DND-41 (cell line): ENCODE data around the gene LINC01488.

ENCODE experiments used
- ATAC-seq: fragments of 200-7000 bp; cut with Tn5 transposase; 3 replicates; pipeline ENCODE4 v1.9.1; 2021; ENCODE audit warnings: low read depth; ENCODE audit not compliant: insufficient read depth
- DNase-seq: peaks from one replicate; pipeline ENCODE4 v3.0.0-alpha.2; 2020
- H2AFZ ChIP-seq: 2 replicates; pipeline ENCODE4 v1.6.0; 2012; ENCODE audit warnings: low read depth, low read length
- H3K27ac ChIP-seq: 2 replicates; pipeline ENCODE4 v1.5.1; 2012; ENCODE audit warnings: low read length, inconsistent platforms
- H3K27me3 ChIP-seq: fragments of 200-600 bp; sonication (generic); 2 replicates; pipeline ENCODE4 v1.6.0; 2012; ENCODE audit warnings: low read length, mild to moderate bottlenecking, inconsistent platforms; ENCODE audit not compliant: insufficient read depth, poor library complexity
- H3K36me3 ChIP-seq: 2 replicates; pipeline ENCODE4 v1.5.1; 2012; ENCODE audit warnings: low read length, inconsistent platforms; ENCODE audit not compliant: insufficient read depth
- H3K4me1 ChIP-seq: 2 replicates; pipeline ENCODE4 v1.5.1; 2012; ENCODE audit warnings: mild to moderate bottlenecking, low read length; ENCODE audit not compliant: insufficient read depth
- H3K4me2 ChIP-seq: 2 replicates; pipeline ENCODE4 v1.6.0; 2012; ENCODE audit warnings: mild to moderate bottlenecking, moderate library complexity, low read length, inconsistent platforms; ENCODE audit not compliant: insufficient read depth
- H3K4me3 ChIP-seq, 2 experiments: fragments of 200-600 bp in 1 of 2; shearing (Covaris generic) in 1 of 2; 2 replicates each; pipeline ENCODE4 v1.5.1; 2012 to 2016; ENCODE audit warnings: inconsistent platforms in 2 of 2, low read length in 2 of 2, mild to moderate bottlenecking in 2 of 2, low read depth in 1 of 2, moderate library complexity in 1 of 2
- H3K79me2 ChIP-seq: 2 replicates; pipeline ENCODE4 v1.6.0; 2012; ENCODE audit warnings: low read length, inconsistent platforms; ENCODE audit not compliant: insufficient read depth
- H3K9ac ChIP-seq: 2 replicates; pipeline ENCODE4 v1.6.0; 2012; ENCODE audit warnings: low read depth, mild to moderate bottlenecking, inconsistent platforms, low read length, moderate library complexity
- H3K9me3 ChIP-seq: 2 replicates; pipeline ENCODE4 v1.5.1; 2012; ENCODE audit warnings: low read length, moderate library complexity, mild to moderate bottlenecking, inconsistent platforms; ENCODE audit not compliant: insufficient read depth, severe bottlenecking
- H4K20me1 ChIP-seq: 2 replicates; pipeline ENCODE4 v1.6.0; 2012; ENCODE audit warnings: low read length; ENCODE audit not compliant: insufficient read depth
- CTCF ChIP-seq: IDR thresholded peaks from 2 replicates; pipeline ENCODE4 v1.5.1; 2012; ENCODE audit warnings: borderline replicate concordance, low read length, moderate library complexity, mild to moderate bottlenecking; ENCODE audit not compliant: poor library complexity, severe bottlenecking; ENCODE audit errors: extremely low read depth
- EZH2 ChIP-seq: IDR thresholded peaks from 3 replicates; pipeline ENCODE4 v1.6.1; 2012; ENCODE audit warnings: borderline replicate concordance, low read depth, mild to moderate bottlenecking, moderate library complexity, low read length, inconsistent platforms; ENCODE audit not compliant: severe bottlenecking

The LINC01488 gene

DNA sequence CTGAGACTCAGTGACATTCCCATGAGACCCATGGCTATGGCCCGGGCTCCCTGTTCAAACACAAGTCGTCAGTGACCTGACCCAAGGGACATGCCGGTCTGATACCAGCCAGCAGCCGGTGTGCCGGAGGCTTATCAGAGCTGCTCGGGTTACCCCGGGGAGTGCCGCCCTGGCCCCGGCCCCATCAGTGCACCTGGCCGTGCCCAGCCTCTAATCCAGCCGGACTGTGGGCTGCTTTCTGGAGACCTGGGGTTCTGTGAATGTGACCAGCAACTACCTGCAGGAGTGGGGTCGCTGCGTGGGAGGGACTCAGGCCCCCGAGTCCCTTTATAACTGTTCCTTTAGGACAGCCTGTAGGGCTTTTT, 52.7 kb downstream of the LINC01488 start:
- Histone ChIP-seq H3K4me2 (no peak overlapping the region), H3K9ac (no peak overlapping the region), H2AFZ (no peak overlapping the region), H3K27me3 (peaks cover 13% of the 10 kb centered on the region), H3K4me1 (no peaks in the 10 kb centered on the region), H3K79me2 (no peaks in the 10 kb centered on the region), H3K4me3 (no peak overlapping the region), H4K20me1 (0 out of 2 replicates have a peak, but pooled peaks cover 7% of the 10 kb centered on the region), H3K36me3 (no peaks in the 10 kb centered on the region), H3K27ac (no peak overlapping the region), H3K9me3 (no peaks in the 10 kb centered on the region)
- TF ChIP-seq CTCF (no peak), EZH2 (no peak)
- ATAC-seq, result no peak
- no peak for DNase-seq

DNA sequence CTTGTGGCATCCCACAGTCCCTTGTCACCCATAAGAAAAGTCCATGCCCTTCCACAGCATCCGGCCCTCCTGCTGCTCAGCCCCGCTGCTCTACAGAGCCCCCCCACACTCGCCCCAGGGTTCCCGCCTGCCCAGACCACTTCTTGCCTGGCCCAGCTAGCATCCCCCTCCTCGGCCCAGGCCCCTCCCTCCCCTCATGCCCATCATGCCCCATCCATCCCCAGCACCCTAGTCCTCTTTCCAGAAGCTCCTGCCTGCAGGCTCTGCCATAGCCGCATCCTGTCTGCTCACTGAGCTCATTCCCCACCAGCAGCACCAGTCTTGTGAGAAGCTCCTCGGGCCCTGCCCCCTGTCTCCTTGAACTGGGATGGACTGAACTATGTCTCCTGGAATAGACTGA, 54.4 kb downstream of the LINC01488 start:
- H3K36me3 ChIP-seq, result no peaks in the 10 kb centered on the region
- no peak for TF ChIP-seq EZH2
- no peak for TF ChIP-seq CTCF
- ATAC-seq, result no peak
- 0 out of 2 replicates have a peak, but pooled peaks cover 2% of the 10 kb centered on the region for H4K20me1 ChIP-seq
- H3K27ac ChIP-seq, result no peak overlapping the region
- no peaks in the 10 kb centered on the region for H3K9me3 ChIP-seq
- no peaks in the 10 kb centered on the region for H3K79me2 ChIP-seq
- H3K9ac ChIP-seq, result no peak overlapping the region
- DNase-seq, result no peak
- H2AFZ ChIP-seq, result no peak overlapping the region
- H3K27me3 ChIP-seq, result peaks cover 12% of the 10 kb centered on the region
- no peaks in the 10 kb centered on the region for H3K4me1 ChIP-seq
- H3K4me3 ChIP-seq, result no peak overlapping the region
- H3K4me2 ChIP-seq, result no peak overlapping the region

- H3K79me2 ChIP-seq, result no peaks in the 10 kb centered on the region
- no peaks in the 10 kb centered on the region for H3K4me1 ChIP-seq
- H4K20me1 ChIP-seq, result 0 out of 2 replicates have a peak, but pooled peaks cover 2% of the 10 kb centered on the region
Observed at GRCh38 chr11:69536406-69536805, 54.9 kb downstream of the LINC01488 start.

More at GRCh38 chr11:69536406-69536805, 54.9 kb downstream of the LINC01488 start:
- TF ChIP-seq EZH2, result no peak
- TF ChIP-seq CTCF, result no peak
- no peak overlapping the region for H3K4me2 ChIP-seq
- H3K4me3 ChIP-seq, result no peak overlapping the region
- H3K36me3 ChIP-seq, result no peaks in the 10 kb centered on the region
- H3K27ac ChIP-seq, result no peak overlapping the region
- peaks cover 9% of the 10 kb centered on the region for H3K27me3 ChIP-seq
- ATAC-seq (no peak), DNase-seq (no peak)
- no peaks in the 10 kb centered on the region for H3K9me3 ChIP-seq
- no peak overlapping the region for H3K9ac ChIP-seq
- no peak overlapping the region for H2AFZ ChIP-seq
